ENCODE measurements around the gene NECAB2. TPM values are rescaled to one million over a fixed set of nuclear protein-coding genes. Genes with fewer than 3 reads are reported as not detected.

Gene NECAB2
- total and polyA plus RNA-seq, 2 experiments from 2014 or later: 1.2 TPM; not detected in 1

GRCh38 chr16:84013787-84014569, 45.9 kb downstream of the NECAB2 start:
- in situ Hi-C loops (cut with MboI): no loop called here
- WGBS, 2 experiments (ENCODE audit: low coverage in 1 of 2, low lambda C conversion rate in 2 of 2, missing lambda C conversion rate in 2 of 2): 4 to 9% methylated on average over 14 of the region's 14 CpGs
- no peak overlapping the region for H2AFZ ChIP-seq

GRCh38 chr16:84014570-84015327, 46.7 kb downstream of the NECAB2 start:
- in situ Hi-C loops (cut with MboI): no loop called here
- Histone ChIP-seq H3K9me2 (ENCODE audit: insufficient read depth) (no peaks in the 10 kb centered on the region), H2AFZ (no peak overlapping the region), H3K9me3 (ENCODE audit: low read depth) (no peaks in the 10 kb centered on the region), H3K4me1 (ENCODE audit: insufficient read depth) (no peaks in the 10 kb centered on the region), H4K20me1 (ENCODE audit: insufficient read depth) (no peaks in the 10 kb centered on the region), H3K27me3 (replicated peaks; ENCODE audit: insufficient read depth) (0 out of 2 replicates have a peak, but pooled peaks cover 5% of the 10 kb centered on the region), H3K79me2 (ENCODE audit: insufficient read depth) (no peaks in the 10 kb centered on the region), H3K4me2 (ENCODE audit: unreplicated experiment) (no peak overlapping the region), H3K9ac (no peak overlapping the region), H3K27ac (no peak overlapping the region), H3F3A (ENCODE audit: insufficient read depth) (no peaks in the 10 kb centered on the region), H3K36me3 (ENCODE audit: low read depth) (no peaks in the 10 kb centered on the region), H3K4me3 (no peak overlapping the region)
- DNase-seq: no peak
- WGBS, 2 experiments (ENCODE audit: low coverage in 1 of 2, low lambda C conversion rate in 2 of 2, missing lambda C conversion rate in 2 of 2): 55 to 57% methylated on average over 14 of the region's 14 CpGs
- TF ChIP-seq EZH2phosphoT487 (IDR thresholded peaks at IDR 0.05; ENCODE audit: insufficient read depth, low read depth) (no peak), EZH2 (IDR thresholded peaks at IDR 0.05; ENCODE audit: insufficient read depth, poor library complexity, severe bottlenecking) (no peak)

More at GRCh38 chr16:84013787-84014569, 45.9 kb downstream of the NECAB2 start:
- Histone ChIP-seq H3F3A (ENCODE audit: insufficient read depth) (no peaks in the 10 kb centered on the region), H3K9me2 (ENCODE audit: insufficient read depth) (no peaks in the 10 kb centered on the region), H4K20me1 (ENCODE audit: insufficient read depth) (no peaks in the 10 kb centered on the region), H3K36me3 (ENCODE audit: low read depth) (no peaks in the 10 kb centered on the region), H3K9ac (no peak overlapping the region), H3K79me2 (ENCODE audit: insufficient read depth) (no peaks in the 10 kb centered on the region), H3K4me1 (ENCODE audit: insufficient read depth) (no peaks in the 10 kb centered on the region), H3K4me2 (ENCODE audit: unreplicated experiment) (no peak overlapping the region), H3K4me3 (no peak overlapping the region), H3K27ac (no peak overlapping the region), H3K9me3 (ENCODE audit: low read depth) (no peaks in the 10 kb centered on the region), H3K27me3 (replicated peaks; ENCODE audit: insufficient read depth) (peaks cover 8% of the 10 kb centered on the region; the same call in 1 of the 2 replicates)
- TF ChIP-seq EZH2 (IDR thresholded peaks at IDR 0.05; ENCODE audit: insufficient read depth, poor library complexity, severe bottlenecking): no peak
- TF ChIP-seq EZH2phosphoT487 (IDR thresholded peaks at IDR 0.05; ENCODE audit: insufficient read depth, low read depth): no peak
- peak; percentile 68 for DNase-seq

- in situ Hi-C loops (cut with MboI): no loop called here
- Histone ChIP-seq H3K9ac (no peak overlapping the region), H3K9me3 (ENCODE audit: low read depth) (no peaks in the 10 kb centered on the region), H3F3A (ENCODE audit: insufficient read depth) (no peaks in the 10 kb centered on the region), H3K4me2 (ENCODE audit: unreplicated experiment) (no peak overlapping the region), H3K79me2 (ENCODE audit: insufficient read depth) (no peaks in the 10 kb centered on the region), H3K9me2 (ENCODE audit: insufficient read depth) (no peaks in the 10 kb centered on the region), H3K4me1 (ENCODE audit: insufficient read depth) (no peaks in the 10 kb centered on the region), H3K27me3 (replicated peaks; ENCODE audit: insufficient read depth) (0 out of 2 replicates have a peak, but pooled peaks cover 5% of the 10 kb centered on the region), H4K20me1 (ENCODE audit: insufficient read depth) (no peaks in the 10 kb centered on the region), H3K36me3 (ENCODE audit: low read depth) (no peaks in the 10 kb centered on the region), H3K4me3 (no peak overlapping the region), H3K27ac (no peak overlapping the region), H2AFZ (no peak overlapping the region)
- TF ChIP-seq EZH2phosphoT487 (IDR thresholded peaks at IDR 0.05; ENCODE audit: insufficient read depth, low read depth) (no peak), EZH2 (IDR thresholded peaks at IDR 0.05; ENCODE audit: insufficient read depth, poor library complexity, severe bottlenecking) (no peak)
- no peak for DNase-seq
- 68 to 71% methylated on average over 12 of the region's 12 CpGs for WGBS, 2 experiments (ENCODE audit: low coverage in 1 of 2, low lambda C conversion rate in 2 of 2, missing lambda C conversion rate in 2 of 2)
Observed at GRCh38 chr16:84015399-84015798, 47.4 kb downstream of the NECAB2 start.

- H3K4me3 ChIP-seq: no peak overlapping the region
- in situ Hi-C loops (cut with MboI): no loop called here
- H2AFZ ChIP-seq: no peak overlapping the region
- no peaks in the 10 kb centered on the region for H3K4me1 ChIP-seq (ENCODE audit: insufficient read depth)
- no peak for DNase-seq
- no peak for TF ChIP-seq EZH2phosphoT487 (IDR thresholded peaks at IDR 0.05; ENCODE audit: insufficient read depth, low read depth)
- no peak for TF ChIP-seq EZH2 (IDR thresholded peaks at IDR 0.05; ENCODE audit: insufficient read depth, poor library complexity, severe bottlenecking)
- no peaks in the 10 kb centered on the region for H3F3A ChIP-seq (ENCODE audit: insufficient read depth)
- H3K27me3 ChIP-seq (replicated peaks; ENCODE audit: insufficient read depth): 0 out of 2 replicates have a peak, but pooled peaks cover 5% of the 10 kb centered on the region
- H4K20me1 ChIP-seq (ENCODE audit: insufficient read depth): no peaks in the 10 kb centered on the region
- H3K9me2 ChIP-seq (ENCODE audit: insufficient read depth): no peaks in the 10 kb centered on the region
- 84 to 94% methylated on average over 3 to 11 of the region's 12 CpGs for WGBS, 2 experiments (ENCODE audit: low coverage in 1 of 2, low lambda C conversion rate in 2 of 2, missing lambda C conversion rate in 2 of 2)
- H3K9me3 ChIP-seq (ENCODE audit: low read depth): no peaks in the 10 kb centered on the region
- H3K79me2 ChIP-seq (ENCODE audit: insufficient read depth): no peaks in the 10 kb centered on the region
- H3K36me3 ChIP-seq (ENCODE audit: low read depth): no peaks in the 10 kb centered on the region
- no peak overlapping the region for H3K9ac ChIP-seq
- H3K4me2 ChIP-seq (ENCODE audit: unreplicated experiment): no peak overlapping the region
- no peak overlapping the region for H3K27ac ChIP-seq
Observed at GRCh38 chr16:84016477-84016876, 48.4 kb downstream of the NECAB2 start.

Data from GM23248 (cell line).